Measurements from ENCODE around the gene DPP6.

DPP6 gene

DNA sequence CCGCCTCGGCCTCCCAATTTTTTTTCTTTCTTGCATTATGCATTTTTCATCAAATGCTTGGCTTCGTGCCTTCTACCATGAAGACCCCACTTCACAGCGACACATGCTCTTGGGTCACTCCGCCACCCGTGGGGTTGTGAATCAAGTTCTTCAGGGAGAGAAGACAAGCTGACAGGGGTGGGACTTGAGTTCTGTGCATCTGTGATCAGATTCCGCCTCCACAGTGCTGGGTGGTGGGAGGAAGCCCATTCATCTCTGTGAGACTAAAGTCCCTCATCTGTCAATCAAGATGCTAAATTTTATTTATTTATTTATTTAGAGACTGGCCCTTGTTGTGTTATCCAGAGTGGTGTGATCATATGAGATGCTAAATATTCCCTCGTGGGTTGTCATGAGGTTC is 333.0 kb downstream of the DPP6 start:
- no peak overlapping the region for H3K27ac ChIP-seq (ENCODE audit: low read depth, low read length)
- H3K4me3 ChIP-seq (ENCODE audit: low read depth in 1 of 2, low read length in 2 of 2), result no peak overlapping the region
- H3K36me3 ChIP-seq (ENCODE audit: control insufficient read depth in 1 of 2, insufficient read depth in 2 of 2, low read length in 2 of 2), result no peaks in the 10 kb centered on the region
- peaks cover 19 to 34% of the 10 kb centered on the region in 2 donors for H3K9me3 ChIP-seq (ENCODE audit: control insufficient read depth in 1 of 2, low read length in 2 of 2)
- H3K9ac ChIP-seq (ENCODE audit: low read depth in 1 of 2, low read length in 2 of 2), result no peak overlapping the region
- no peaks in the 10 kb centered on the region for H3K27me3 ChIP-seq (ENCODE audit: control insufficient read depth in 1 of 2, insufficient read depth in 2 of 2, low read length in 2 of 2)
- H3K4me1 ChIP-seq (ENCODE audit: control insufficient read depth in 1 of 2, insufficient read depth in 2 of 2, low read length in 2 of 2), result no peaks in the 10 kb centered on the region

DNA sequence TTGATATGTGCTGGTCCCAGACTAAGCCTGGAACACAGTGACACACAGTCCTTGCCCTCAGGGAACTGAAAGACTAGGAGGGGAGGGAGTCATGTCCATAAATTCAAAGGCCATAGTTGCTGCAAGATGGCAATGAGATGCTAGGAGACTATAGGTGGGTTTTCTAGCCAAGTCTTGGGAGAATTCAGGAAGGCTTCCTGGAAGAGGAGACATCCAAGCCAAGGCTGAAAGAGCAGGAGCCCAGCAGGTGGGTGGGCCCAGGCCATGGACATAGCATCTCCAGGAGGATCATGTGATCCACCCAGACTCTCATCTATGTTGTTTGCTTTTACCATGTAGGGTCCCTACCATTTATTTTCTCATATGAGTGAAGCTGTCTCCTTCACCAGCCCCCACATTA is 335.1 kb downstream of the DPP6 start:
- Histone ChIP-seq H3K9me3 (ENCODE audit: control insufficient read depth in 1 of 2, low read length in 2 of 2) (peaks cover 15 to 38% of the 10 kb centered on the region in 2 donors), H3K4me1 (ENCODE audit: control insufficient read depth in 1 of 2, insufficient read depth in 2 of 2, low read length in 2 of 2) (no peaks in the 10 kb centered on the region), H3K4me3 (ENCODE audit: low read depth in 1 of 2, low read length in 2 of 2) (no peak overlapping the region), H3K9ac (ENCODE audit: low read depth in 1 of 2, low read length in 2 of 2) (no peak overlapping the region), H3K36me3 (ENCODE audit: control insufficient read depth in 1 of 2, insufficient read depth in 2 of 2, low read length in 2 of 2) (no peaks in the 10 kb centered on the region), H3K27me3 (ENCODE audit: control insufficient read depth in 1 of 2, insufficient read depth in 2 of 2, low read length in 2 of 2) (no peaks in the 10 kb centered on the region), H3K27ac (ENCODE audit: low read depth, low read length) (no peak overlapping the region)

DNA sequence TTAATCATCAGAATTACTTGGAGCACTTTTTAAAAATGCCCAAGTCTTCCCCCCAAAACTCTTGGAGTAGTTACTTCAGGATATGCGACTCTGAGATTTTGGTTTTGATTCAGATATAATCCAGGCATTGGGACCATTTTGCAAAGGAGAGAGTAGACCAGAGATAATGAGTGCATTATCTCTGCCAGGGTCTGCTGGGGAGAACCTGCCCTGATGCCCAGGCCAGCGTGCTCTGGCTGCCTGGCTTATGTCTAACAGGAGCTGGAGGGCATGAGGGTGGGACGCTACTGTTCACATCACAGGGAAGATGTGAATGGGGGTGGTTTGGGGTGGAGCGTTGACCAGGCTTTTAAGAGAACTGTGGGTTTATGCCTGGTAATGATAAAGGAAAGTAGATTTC is 336.2 kb downstream of the DPP6 start:
- Histone ChIP-seq H3K4me3 (ENCODE audit: low read depth in 1 of 2, low read length in 2 of 2) (no peak overlapping the region), H3K9me3 (ENCODE audit: control insufficient read depth in 1 of 2, low read length in 2 of 2) (peaks cover 17 to 38% of the 10 kb centered on the region in 2 donors), H3K4me1 (ENCODE audit: control insufficient read depth in 1 of 2, insufficient read depth in 2 of 2, low read length in 2 of 2) (no peaks in the 10 kb centered on the region), H3K36me3 (ENCODE audit: control insufficient read depth in 1 of 2, insufficient read depth in 2 of 2, low read length in 2 of 2) (no peaks in the 10 kb centered on the region), H3K27me3 (ENCODE audit: control insufficient read depth in 1 of 2, insufficient read depth in 2 of 2, low read length in 2 of 2) (no peaks in the 10 kb centered on the region), H3K9ac (ENCODE audit: low read depth in 1 of 2, low read length in 2 of 2) (no peak overlapping the region), H3K27ac (ENCODE audit: low read depth, low read length) (no peak overlapping the region)

DNA sequence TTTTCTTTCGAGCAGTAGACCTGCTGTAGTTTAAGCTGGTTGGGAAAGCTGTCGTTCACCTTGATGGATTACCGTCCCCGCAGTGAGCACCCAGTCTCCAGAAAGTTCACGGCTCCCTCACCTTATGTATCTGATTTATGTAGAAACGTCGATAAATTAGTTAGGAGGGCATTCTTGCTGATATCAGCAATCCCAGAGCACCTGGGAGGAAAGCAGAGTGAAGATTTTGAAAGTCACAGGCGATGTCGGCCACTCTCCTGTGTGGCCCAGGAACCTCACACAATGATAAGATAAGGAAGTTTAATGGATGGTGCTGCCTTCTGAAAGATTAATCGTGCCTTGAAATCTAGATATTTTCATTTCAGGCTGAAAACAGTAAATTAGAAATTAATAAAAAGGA is 336.8 kb downstream of the DPP6 start:
- H3K27me3 ChIP-seq (ENCODE audit: control insufficient read depth in 1 of 2, insufficient read depth in 2 of 2, low read length in 2 of 2), result no peaks in the 10 kb centered on the region
- H3K9ac ChIP-seq (ENCODE audit: low read depth in 1 of 2, low read length in 2 of 2), result no peak overlapping the region
- peaks cover 15 to 37% of the 10 kb centered on the region in 2 donors for H3K9me3 ChIP-seq (ENCODE audit: control insufficient read depth in 1 of 2, low read length in 2 of 2)
- no peaks in the 10 kb centered on the region for H3K4me1 ChIP-seq (ENCODE audit: control insufficient read depth in 1 of 2, insufficient read depth in 2 of 2, low read length in 2 of 2)
- no peak overlapping the region for H3K4me3 ChIP-seq (ENCODE audit: low read depth in 1 of 2, low read length in 2 of 2)
- H3K27ac ChIP-seq (ENCODE audit: low read depth, low read length), result no peak overlapping the region
- H3K36me3 ChIP-seq (ENCODE audit: control insufficient read depth in 1 of 2, insufficient read depth in 2 of 2, low read length in 2 of 2), result no peaks in the 10 kb centered on the region

DNA sequence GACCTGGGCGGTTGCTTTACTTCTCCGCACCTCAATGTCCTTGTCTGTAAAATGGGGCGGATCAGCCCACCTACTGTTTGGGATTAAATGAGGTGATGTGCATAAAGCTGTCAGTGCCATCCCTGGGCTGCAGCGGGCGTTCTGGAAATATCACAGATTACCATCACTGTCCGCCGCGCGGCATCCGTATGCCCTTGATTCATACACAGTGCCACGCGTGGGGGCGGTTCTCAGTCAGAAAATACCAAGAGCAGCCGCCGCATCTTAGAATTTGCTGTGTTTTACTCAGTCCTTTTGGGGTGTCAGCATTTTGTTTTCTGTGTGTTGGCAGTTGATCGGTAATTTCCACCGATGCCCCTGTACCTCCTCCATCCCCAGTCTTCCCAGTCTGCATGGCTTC is 338.8 kb downstream of the DPP6 start:
- Histone ChIP-seq H3K27ac (ENCODE audit: low read depth, low read length) (no peak overlapping the region), H3K27me3 (ENCODE audit: control insufficient read depth in 1 of 2, insufficient read depth in 2 of 2, low read length in 2 of 2) (no peaks in the 10 kb centered on the region), H3K4me1 (ENCODE audit: control insufficient read depth in 1 of 2, insufficient read depth in 2 of 2, low read length in 2 of 2) (no peaks in the 10 kb centered on the region), H3K36me3 (ENCODE audit: control insufficient read depth in 1 of 2, insufficient read depth in 2 of 2, low read length in 2 of 2) (no peaks in the 10 kb centered on the region), H3K4me3 (ENCODE audit: low read depth in 1 of 2, low read length in 2 of 2) (no peak overlapping the region), H3K9ac (ENCODE audit: low read depth in 1 of 2, low read length in 2 of 2) (no peak overlapping the region), H3K9me3 (ENCODE audit: control insufficient read depth in 1 of 2, low read length in 2 of 2) (peaks cover 11 to 25% of the 10 kb centered on the region in 2 donors)

DNA sequence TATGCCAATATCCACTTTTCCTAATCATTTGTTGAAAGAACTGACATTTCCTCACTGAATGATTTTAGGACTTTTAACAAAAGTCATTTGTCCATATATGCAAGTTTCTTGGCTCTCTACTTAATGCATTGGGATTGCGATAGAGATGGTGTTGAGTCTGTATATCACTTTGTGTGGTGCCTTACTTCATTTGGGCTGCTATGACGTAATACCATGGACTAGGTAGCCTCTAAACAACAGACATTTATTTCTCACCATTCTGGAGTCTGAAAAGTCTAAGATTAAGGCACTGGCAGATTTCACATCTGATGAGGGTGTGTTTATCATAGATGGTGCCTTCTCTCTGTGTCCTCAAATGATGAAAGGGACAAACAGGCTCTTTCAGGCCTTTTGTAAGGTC is 342.6 kb downstream of the DPP6 start:
- Histone ChIP-seq H3K9me3 (ENCODE audit: control insufficient read depth in 1 of 2, low read length in 2 of 2) (peaks cover 11 to 13% of the 10 kb centered on the region in 2 donors), H3K36me3 (ENCODE audit: control insufficient read depth in 1 of 2, insufficient read depth in 2 of 2, low read length in 2 of 2) (no peaks in the 10 kb centered on the region), H3K4me3 (ENCODE audit: low read depth in 1 of 2, low read length in 2 of 2) (no peak overlapping the region), H3K9ac (ENCODE audit: low read depth in 1 of 2, low read length in 2 of 2) (no peak overlapping the region), H3K4me1 (ENCODE audit: control insufficient read depth in 1 of 2, insufficient read depth in 2 of 2, low read length in 2 of 2) (no peaks in the 10 kb centered on the region), H3K27ac (ENCODE audit: low read depth, low read length) (no peak overlapping the region), H3K27me3 (ENCODE audit: control insufficient read depth in 1 of 2, insufficient read depth in 2 of 2, low read length in 2 of 2) (no peaks in the 10 kb centered on the region)

DNA sequence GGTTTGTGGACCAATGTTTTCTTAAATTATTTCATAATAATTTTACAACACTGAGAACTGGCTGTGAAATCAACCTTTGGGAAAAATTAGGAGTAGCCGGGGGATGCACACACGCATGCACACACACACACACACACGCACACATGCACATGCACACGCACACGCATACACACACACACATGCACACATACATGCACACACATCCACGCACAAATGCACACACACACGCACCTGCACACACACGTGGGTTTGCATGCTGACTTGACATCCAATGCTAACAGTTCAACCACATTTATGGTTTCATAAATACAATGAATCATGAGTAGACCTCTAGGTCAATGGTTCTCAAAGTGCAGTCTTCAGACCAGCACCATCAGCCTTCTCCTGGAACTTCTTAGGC is 354.1 kb downstream of the DPP6 start:
- no peaks in the 10 kb centered on the region for H3K4me1 ChIP-seq (ENCODE audit: control insufficient read depth in 1 of 2, insufficient read depth in 2 of 2, low read length in 2 of 2)
- H3K27ac ChIP-seq (ENCODE audit: low read depth, low read length), result no peak overlapping the region
- peaks cover 6 to 11% of the 10 kb centered on the region in 2 donors for H3K9me3 ChIP-seq (ENCODE audit: control insufficient read depth in 1 of 2, low read length in 2 of 2)
- H3K27me3 ChIP-seq (ENCODE audit: control insufficient read depth in 1 of 2, insufficient read depth in 2 of 2, low read length in 2 of 2), result no peaks in the 10 kb centered on the region
- H3K36me3 ChIP-seq (ENCODE audit: control insufficient read depth in 1 of 2, insufficient read depth in 2 of 2, low read length in 2 of 2), result no peaks in the 10 kb centered on the region
- no peak overlapping the region for H3K9ac ChIP-seq (ENCODE audit: low read depth in 1 of 2, low read length in 2 of 2)
- H3K4me3 ChIP-seq (ENCODE audit: low read depth in 1 of 2, low read length in 2 of 2), result no peak overlapping the region

DNA sequence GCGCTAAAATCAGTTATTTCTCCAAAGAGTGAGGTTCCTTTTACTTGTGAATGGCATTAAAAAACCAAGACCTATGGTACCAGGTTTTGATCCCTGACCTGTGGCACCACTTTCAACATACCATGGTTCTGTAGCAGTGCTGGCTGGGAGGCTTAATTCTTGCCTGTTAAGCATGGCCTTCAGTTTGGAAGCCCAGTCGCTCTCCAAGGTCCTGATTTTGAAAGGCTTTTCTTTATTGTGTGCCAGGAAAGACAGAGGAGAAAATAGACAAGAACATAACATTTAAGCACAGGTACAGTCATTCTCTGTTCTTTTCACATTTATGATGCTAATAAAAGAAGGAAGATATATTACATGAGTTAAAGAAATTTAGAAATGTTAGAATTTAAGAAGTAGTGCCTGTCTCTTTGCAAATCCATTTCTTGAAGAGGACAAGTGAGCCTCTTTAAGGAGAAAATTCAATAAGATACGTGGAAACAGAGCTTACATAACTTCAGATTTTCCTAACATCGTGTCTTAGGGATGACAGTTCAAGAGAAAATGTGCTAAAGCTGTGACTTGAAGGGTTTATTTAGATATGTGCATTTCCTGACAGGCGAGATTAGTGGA is 357.6 kb downstream of the DPP6 start:
- H3K9ac ChIP-seq (ENCODE audit: low read depth in 1 of 2, low read length in 2 of 2), result no peak overlapping the region
- H3K4me1 ChIP-seq (ENCODE audit: control insufficient read depth in 1 of 2, insufficient read depth in 2 of 2, low read length in 2 of 2), result no peaks in the 10 kb centered on the region
- H3K9me3 ChIP-seq (ENCODE audit: control insufficient read depth in 1 of 2, low read length in 2 of 2), result peaks cover 7 to 19% of the 10 kb centered on the region in 2 donors
- no peak overlapping the region for H3K4me3 ChIP-seq (ENCODE audit: low read depth in 1 of 2, low read length in 2 of 2)
- no peaks in the 10 kb centered on the region for H3K27me3 ChIP-seq (ENCODE audit: control insufficient read depth in 1 of 2, insufficient read depth in 2 of 2, low read length in 2 of 2)
- no peaks in the 10 kb centered on the region for H3K36me3 ChIP-seq (ENCODE audit: control insufficient read depth in 1 of 2, insufficient read depth in 2 of 2, low read length in 2 of 2)
- H3K27ac ChIP-seq (ENCODE audit: low read depth, low read length), result no peak overlapping the region

DNA sequence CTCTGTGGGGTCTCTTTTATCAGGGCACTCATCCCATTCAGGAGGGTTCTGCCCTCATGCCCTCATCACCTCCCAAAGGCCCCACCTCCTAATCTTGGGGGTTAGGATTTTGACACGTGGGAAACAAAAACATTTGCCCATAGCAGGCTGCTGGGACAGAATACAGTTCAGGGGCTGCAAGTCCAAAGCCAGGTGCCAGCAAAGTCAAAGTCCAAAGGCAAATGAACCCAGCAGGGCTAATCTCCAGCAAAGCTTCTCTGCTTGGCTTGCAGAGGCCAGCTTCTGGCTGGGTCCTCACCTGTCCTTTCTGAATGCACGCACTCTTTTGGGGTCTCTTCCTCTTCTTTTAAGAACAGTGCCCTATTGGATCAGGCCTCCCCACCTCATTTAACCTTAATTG is 359.9 kb downstream of the DPP6 start:
- H3K27ac ChIP-seq (ENCODE audit: low read depth, low read length), result no peak overlapping the region
- peaks cover 7 to 19% of the 10 kb centered on the region in 2 donors for H3K9me3 ChIP-seq (ENCODE audit: control insufficient read depth in 1 of 2, low read length in 2 of 2)
- no peak overlapping the region for H3K9ac ChIP-seq (ENCODE audit: low read depth in 1 of 2, low read length in 2 of 2)
- no peaks in the 10 kb centered on the region for H3K27me3 ChIP-seq (ENCODE audit: control insufficient read depth in 1 of 2, insufficient read depth in 2 of 2, low read length in 2 of 2)
- H3K4me3 ChIP-seq (ENCODE audit: low read depth in 1 of 2, low read length in 2 of 2), result no peak overlapping the region
- no peaks in the 10 kb centered on the region for H3K36me3 ChIP-seq (ENCODE audit: control insufficient read depth in 1 of 2, insufficient read depth in 2 of 2, low read length in 2 of 2)
- no peaks in the 10 kb centered on the region for H3K4me1 ChIP-seq (ENCODE audit: control insufficient read depth in 1 of 2, insufficient read depth in 2 of 2, low read length in 2 of 2)

DNA sequence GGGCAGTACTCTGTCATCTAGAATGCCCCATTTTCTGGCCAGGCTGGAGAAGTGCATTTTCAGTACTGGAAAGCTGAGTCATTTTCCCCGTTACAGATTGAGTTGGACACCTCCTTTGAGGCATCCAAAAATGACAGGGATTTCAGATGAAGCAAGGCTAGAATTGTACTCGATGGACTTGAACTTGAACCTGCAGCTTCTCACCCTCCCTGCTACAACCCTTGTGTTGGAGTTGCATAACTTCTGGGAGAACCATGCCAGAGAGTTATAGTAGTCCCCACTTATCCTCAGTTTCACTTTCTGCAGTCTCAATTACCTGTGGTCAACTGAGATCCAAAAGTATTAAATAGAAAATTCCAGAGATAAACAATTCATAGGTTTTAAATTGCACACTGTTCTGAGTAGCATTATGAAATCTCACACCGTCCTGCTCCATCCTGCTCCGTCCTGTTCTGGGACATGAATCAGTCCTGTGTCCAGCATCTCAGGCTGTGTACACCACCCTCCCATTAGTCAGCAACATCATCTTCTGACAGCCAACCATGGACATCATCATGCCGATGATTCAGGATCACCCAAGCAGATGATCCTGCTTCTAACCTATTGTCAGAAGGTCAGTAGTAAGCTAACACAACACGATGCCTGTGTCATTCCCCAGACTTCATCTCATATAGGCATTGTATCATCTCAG is 363.7 kb downstream of the DPP6 start:
- no peaks in the 10 kb centered on the region for H3K36me3 ChIP-seq (ENCODE audit: control insufficient read depth in 1 of 2, insufficient read depth in 2 of 2, low read length in 2 of 2)
- H3K27ac ChIP-seq (ENCODE audit: low read depth, low read length), result no peak overlapping the region
- H3K4me1 ChIP-seq (ENCODE audit: control insufficient read depth in 1 of 2, insufficient read depth in 2 of 2, low read length in 2 of 2), result no peaks in the 10 kb centered on the region
- no peaks in the 10 kb centered on the region for H3K27me3 ChIP-seq (ENCODE audit: control insufficient read depth in 1 of 2, insufficient read depth in 2 of 2, low read length in 2 of 2)
- no peak overlapping the region for H3K4me3 ChIP-seq (ENCODE audit: low read depth in 1 of 2, low read length in 2 of 2)
- H3K9me3 ChIP-seq (ENCODE audit: control insufficient read depth in 1 of 2, low read length in 2 of 2), result peaks cover 21 to 25% of the 10 kb centered on the region in 2 donors
- H3K9ac ChIP-seq (ENCODE audit: low read depth in 1 of 2, low read length in 2 of 2), result no peak overlapping the region
